DMS 273 (cell line): ENCODE results near the gene PRR35.
"Not testable (repeated sequence)": the region's sequence is repeated elsewhere in the genome, so short reads cannot be mapped to it uniquely, and the experiment has no call there.

Experiments
- DNase-seq: peaks from one replicate; lab custom pipeline; 2025; ENCODE audit not compliant: unreplicated experiment; lab: John Stamatoyannopoulos, UW

The PRR35 gene

GRCh38 chr16:591892-592517 is 31.8 kb downstream of the PRR35 start:
- no peak for DNase-seq

GRCh38 chr16:592518-593306 is 32.5 kb downstream of the PRR35 start:
- peak; percentile 84 for DNase-seq

- DNase-seq = no peak
Measured at GRCh38 chr16:593406-593805, 33.2 kb downstream of the PRR35 start.

GRCh38 chr16:593807-594206 is 33.6 kb downstream of the PRR35 start:
- no peak for DNase-seq

GRCh38 chr16:595094-595528 is 34.9 kb downstream of the PRR35 start:
- DNase-seq = no peak

GRCh38 chr16:595942-596735 is 35.9 kb downstream of the PRR35 start:
- DNase-seq = no peak

DNA sequence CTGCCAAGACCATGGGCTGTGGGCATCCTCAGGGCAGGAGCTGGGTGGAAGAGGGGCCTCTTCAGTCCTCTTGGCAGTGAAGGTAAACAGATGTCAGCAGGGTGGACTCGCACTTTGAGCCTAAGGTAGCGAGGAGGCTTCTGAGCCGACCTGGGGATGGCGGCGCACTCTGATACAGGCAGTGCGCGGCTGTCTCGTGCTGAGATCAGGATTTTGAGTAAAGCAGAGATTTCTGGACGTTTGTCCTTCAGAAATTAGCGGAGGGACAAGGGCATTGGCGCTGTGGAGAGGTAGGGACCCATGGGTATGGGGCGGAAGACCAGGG is 36.5 kb downstream of the PRR35 start:
- no peak for DNase-seq

GRCh38 chr16:597655-598054 is 37.5 kb downstream of the PRR35 start:
- not testable (repeated sequence) for DNase-seq

GRCh38 chr16:598823-599739 is 38.9 kb downstream of the PRR35 start:
- DNase-seq = no peak

- DNase-seq = peak; percentile 70
Measured at GRCh38 chr16:600781-601180, 40.6 kb downstream of the PRR35 start.

DNA sequence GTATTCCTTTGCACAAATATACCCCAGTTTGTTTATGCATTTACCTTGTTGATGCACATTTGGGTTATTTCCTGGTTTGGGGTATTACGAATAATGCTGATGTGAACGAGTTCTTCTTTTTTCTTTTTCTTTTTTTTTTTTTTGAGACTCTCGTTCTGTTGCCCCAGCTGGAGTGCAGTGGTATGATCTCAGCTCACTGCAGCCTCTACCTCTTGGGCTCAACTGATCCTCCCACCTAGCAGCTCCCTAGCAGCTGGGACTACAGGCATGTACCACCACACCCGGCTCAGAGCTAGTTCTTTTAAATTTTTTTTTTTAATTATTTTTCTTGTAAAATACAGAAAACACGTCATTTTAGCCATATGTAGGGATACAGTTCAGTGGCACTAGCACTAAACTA is 43.7 kb downstream of the PRR35 start:
- DNase-seq = no peak

- no peak for DNase-seq
Measured at GRCh38 chr16:606656-607307, 46.6 kb downstream of the PRR35 start.

- DNase-seq = no peak
Measured at GRCh38 chr16:608019-608418, 47.8 kb downstream of the PRR35 start.

DNA sequence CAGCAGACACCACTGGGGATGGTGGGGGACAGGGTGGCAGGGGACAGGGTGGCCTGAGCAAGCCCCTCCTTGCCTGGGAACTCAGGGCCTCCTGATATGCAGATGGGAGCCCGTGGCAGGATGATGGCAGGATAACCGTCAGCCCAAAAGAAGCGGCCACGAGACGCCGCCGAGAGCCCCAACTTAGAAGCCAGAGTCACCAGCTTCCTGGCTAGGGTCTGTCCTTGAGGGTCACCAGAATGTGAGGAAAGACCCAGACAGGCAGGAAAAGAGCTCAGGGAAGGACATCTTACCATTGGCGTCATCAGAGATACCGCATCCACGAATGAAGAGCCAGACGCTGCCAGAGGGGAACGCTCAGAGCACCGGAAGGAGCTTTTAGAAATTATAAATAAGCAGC is 49.1 kb downstream of the PRR35 start:
- DNase-seq = no peak

- DNase-seq = no peak
Measured at GRCh38 chr16:609984-610383, 49.8 kb downstream of the PRR35 start.

DNA sequence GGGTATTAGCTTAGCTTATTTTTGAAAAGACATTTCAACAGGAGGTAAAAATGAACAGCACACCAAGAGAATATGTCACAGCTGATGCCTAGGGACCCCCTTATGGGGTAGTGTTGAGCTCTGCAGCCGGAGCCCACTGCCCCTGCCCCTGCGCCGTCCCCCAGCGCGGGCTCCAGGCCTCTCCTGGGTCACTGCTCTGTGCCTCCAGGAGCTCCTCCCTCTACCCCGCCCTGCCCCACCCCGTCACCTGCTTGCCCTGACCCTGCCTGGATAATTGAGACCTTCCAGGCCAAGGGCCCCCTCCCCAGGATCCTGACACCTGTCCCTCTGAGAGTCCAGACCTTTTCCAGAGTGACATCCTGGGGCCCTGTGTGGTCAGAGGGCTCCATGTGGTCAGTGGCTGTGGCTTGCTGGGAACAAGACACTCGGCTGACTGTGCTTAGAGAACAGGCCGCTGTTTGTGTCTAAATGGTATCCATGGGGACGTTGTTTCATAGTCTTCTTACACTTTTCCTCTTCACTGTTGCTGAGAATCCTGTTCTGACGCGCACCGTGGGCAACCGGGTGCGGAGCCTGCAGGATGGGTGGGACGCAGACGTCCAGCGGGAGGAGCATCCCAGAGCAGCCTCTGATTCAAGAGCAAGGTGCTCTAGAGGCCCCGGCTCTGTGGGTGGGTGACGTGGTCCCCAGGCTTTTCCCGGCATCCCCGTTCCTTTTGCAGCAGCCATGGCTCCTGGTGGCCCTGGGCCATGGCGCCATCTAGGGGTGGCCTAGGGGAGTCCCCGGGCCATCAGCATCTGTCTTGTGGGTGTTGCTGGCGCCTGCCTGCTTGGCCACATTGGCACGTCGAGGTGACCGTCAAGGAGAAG is 50.6 kb downstream of the PRR35 start:
- no peak for DNase-seq

GRCh38 chr16:615122-615521 is 54.9 kb downstream of the PRR35 start:
- no peak for DNase-seq
